ENCODE results near the gene GLB1L2.

The GLB1L2 gene

DNA sequence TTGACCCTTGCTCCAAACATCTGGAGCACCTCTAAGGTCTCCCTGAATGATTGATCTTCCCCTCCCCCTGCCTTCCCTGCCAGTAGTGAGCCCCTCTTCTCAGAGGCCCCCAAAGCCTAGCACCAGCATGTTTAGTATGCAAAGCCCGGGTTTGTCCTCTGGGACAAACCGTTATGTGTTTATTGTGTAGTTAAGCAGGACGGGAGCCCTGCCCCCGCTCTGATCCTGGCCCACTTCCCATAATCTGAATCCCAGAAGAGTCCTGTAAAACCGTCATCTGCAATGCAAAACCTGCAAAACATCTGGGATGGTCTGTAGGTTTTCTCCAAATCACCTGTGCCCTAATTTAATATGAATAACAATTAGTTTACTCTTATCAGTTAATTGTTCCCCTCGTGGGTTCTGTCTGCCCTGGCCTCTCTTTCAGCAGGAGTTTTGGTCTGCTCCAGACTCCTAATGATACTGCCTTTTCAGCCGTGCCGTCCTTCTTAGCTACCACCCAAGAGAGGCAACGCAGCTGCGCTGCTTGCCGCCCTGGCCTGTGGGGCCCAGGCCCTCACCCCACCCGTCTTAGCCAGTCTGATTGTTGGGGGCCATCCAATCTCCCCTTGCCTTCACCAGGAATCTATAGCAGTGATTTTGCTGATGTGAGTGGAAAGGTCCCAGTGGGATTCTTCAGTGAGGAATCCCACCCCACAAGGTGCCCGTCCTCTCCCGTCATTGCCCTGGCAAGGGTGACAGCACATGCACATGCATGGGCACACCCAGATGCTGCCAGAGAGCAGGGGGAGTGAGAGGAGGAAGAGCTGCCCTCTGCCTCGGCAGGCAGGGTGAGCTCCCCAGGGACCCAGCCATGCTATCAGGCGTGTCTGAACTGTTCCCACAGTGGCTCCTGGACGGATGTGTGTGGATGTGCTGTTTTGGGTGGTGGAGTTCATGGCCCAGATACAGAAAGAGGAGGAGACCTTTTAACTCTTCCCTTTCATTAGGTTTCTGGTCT, 83.3 kb downstream of the GLB1L2 start:
- DNase-seq (ENCODE audit: extremely low read depth, low read depth): no peak
- TF ChIP-seq, protein P1, sequence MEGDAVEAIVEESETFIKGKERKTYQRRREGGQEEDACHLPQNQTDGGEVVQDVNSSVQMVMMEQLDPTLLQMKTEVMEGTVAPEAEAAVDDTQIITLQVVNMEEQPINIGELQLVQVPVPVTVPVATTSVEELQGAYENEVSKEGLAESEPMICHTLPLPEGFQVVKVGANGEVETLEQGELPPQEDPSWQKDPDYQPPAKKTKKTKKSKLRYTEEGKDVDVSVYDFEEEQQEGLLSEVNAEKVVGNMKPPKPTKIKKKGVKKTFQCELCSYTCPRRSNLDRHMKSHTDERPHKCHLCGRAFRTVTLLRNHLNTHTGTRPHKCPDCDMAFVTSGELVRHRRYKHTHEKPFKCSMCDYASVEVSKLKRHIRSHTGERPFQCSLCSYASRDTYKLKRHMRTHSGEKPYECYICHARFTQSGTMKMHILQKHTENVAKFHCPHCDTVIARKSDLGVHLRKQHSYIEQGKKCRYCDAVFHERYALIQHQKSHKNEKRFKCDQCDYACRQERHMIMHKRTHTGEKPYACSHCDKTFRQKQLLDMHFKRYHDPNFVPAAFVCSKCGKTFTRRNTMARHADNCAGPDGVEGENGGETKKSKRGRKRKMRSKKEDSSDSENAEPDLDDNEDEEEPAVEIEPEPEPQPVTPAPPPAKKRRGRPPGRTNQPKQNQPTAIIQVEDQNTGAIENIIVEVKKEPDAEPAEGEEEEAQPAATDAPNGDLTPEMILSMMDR (IDR thresholded peaks at IDR 0.05; ENCODE audit: low read depth, low read length): no peak

- no peak for DNase-seq (ENCODE audit: extremely low read depth, low read depth)
- TF ChIP-seq, protein P1 (IDR thresholded peaks at IDR 0.05; ENCODE audit: low read depth, low read length): no peak
Observed at GRCh38 chr11:134416726-134417125, 84.9 kb downstream of the GLB1L2 start.

DNA sequence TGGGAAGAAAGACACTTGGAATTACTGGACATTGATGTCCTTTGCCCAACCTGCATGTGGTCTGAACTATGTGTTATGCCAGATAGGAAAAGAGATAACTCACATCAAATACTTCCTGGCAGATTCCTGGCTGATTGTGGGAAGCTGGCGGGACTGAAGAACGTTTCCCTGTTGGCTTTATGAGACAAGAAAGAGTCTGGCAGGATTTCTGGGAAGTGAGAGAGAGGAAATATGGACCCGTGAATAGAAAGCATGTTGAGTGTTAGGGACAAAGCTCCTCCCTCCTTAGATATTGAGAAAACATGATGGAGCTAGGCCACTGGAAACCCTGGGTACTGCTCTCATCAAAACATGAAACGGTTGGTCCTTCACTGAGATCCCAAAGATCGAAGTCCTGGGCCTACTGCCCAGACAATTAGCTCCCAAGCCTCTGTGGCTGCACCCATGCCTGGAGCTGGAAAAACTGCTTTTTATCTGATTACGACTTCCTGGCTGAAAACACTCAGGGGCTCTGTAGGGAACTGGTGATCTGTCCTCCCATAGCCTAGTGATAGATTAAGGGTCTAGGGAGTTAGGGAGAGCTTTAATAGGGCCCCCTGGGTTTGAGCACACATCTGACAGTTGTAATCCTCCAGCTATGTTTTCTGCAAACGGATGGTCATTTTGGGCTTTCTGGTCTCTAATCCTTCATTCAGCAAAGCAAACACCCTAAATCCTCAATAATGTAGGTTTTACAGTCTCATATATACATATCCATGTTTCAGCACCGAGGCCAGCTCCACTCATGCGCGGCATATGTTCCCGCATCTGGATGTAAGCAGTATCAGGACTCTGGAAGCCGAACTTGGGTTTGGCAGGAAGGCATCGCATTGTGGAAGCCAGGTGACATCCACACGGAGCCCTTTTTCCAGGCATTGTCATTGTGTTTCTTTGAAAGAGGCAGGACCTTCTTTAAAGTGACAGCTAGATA, 86.4 kb downstream of the GLB1L2 start:
- DNase-seq (ENCODE audit: extremely low read depth, low read depth): no peak
- TF ChIP-seq, protein P1 (IDR thresholded peaks at IDR 0.05; ENCODE audit: low read depth, low read length): no peak

DNA sequence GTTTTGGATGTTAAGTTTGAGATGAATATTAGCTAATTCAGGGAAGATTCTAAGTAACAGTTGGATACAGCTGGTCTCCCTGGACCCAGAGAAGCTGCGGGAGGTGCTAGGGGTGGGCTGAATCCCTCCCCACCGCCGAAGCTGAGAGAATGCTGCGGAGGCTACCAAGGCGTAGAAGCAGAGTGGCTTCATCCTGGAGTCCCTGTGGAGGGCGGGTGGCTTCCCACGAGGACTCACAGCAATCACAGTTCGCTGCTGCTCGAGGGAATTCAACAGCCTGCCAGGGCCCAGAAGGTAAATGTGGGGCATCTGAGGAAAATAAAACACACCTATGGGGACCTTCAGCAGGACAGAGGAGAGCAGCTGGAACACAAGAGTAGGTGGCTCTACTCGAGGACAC, 91.3 kb downstream of the GLB1L2 start:
- TF ChIP-seq, protein P1 (IDR thresholded peaks at IDR 0.05; ENCODE audit: low read depth, low read length): no peak
- DNase-seq (ENCODE audit: extremely low read depth, low read depth): no peak

DNA sequence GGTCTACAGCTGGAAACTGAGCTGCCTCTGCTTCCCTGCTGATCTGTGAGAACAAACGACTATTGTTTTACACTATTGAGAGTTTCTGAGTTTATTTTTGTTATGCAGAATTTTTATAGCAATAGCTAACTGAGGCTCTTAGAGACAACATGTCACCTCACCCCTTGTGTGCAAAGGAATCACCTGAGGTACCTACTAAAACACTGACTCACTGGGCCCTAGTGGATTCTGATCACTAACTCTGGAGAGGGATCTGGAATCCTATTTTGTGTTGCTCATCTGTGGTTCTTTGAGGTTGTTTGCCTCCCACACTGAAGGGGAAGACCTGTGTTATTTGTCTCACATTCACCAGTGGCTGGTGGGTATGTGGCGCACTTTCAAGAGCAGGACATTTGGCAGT, 93.6 kb downstream of the GLB1L2 start:
- TF ChIP-seq, protein P1 (IDR thresholded peaks at IDR 0.05; ENCODE audit: low read depth, low read length): no peak
- DNase-seq (ENCODE audit: extremely low read depth, low read depth): no peak

Data from AG09319 (cell line).